Parathyroid adenoma (tissue), 2 donors: Measurements from ENCODE around the gene APOB.

Experiments used
- H2AFZ ChIP-seq: fragments of 300-600 bp; sonication (generic); one replicate; pipeline ENCODE4 v1.7.0; 2017; ENCODE audit warnings: antibody characterized with exemption, mild to moderate bottlenecking
- H3K27ac ChIP-seq: fragments of 300-600 bp; sonication (generic); one replicate; pipeline ENCODE4 v1.7.0; 2017
- H3K27me3 ChIP-seq: fragments of 300-600 bp; sonication (generic); one replicate; pipeline ENCODE4 v1.7.0; 2017; ENCODE audit warnings: low read length; ENCODE audit not compliant: control insufficient read depth, insufficient read depth
- H3K36me3 ChIP-seq: fragments of 300-600 bp; sonication (generic); one replicate; pipeline ENCODE4 v1.7.0; 2017; ENCODE audit warnings: low read length; ENCODE audit not compliant: control insufficient read depth, insufficient read depth
- H3K4me1 ChIP-seq: fragments of 300-600 bp; sonication (generic); one replicate; pipeline ENCODE4 v1.7.0; 2017; ENCODE audit warnings: control low read depth
- H3K4me2 ChIP-seq: fragments of 300-600 bp; sonication (generic); one replicate; pipeline ENCODE4 v1.7.0; 2017; ENCODE audit warnings: low read length
- H3K4me3 ChIP-seq: fragments of 300-600 bp; sonication (generic); one replicate; pipeline ENCODE4 v1.7.0; 2017; ENCODE audit warnings: low read depth, low read length
- H3K79me2 ChIP-seq: fragments of 300-600 bp; sonication (generic); one replicate; pipeline ENCODE4 v1.7.0; 2017; ENCODE audit warnings: control low read depth
- H3K9ac ChIP-seq: fragments of 300-600 bp; sonication (generic); one replicate; pipeline ENCODE4 v1.7.0; 2017; ENCODE audit warnings: mild to moderate bottlenecking
- H3K9me3 ChIP-seq: fragments of 300-600 bp; sonication (generic); one replicate; pipeline ENCODE4 v1.7.0; 2017; ENCODE audit warnings: low read length; ENCODE audit not compliant: control insufficient read depth
- CTCF ChIP-seq: fragments of 300-600 bp; sonication (generic); IDR thresholded peaks from one replicate; pipeline ENCODE4 v1.7.0; 2017; ENCODE audit warnings: antibody characterized with exemption, mild to moderate bottlenecking
- donor health status: primary hyperparathyroidism.

Gene APOB

GRCh38 chr2:20957788-20958525, 85.9 kb downstream of the APOB start:
- Histone ChIP-seq H3K27ac (no peak overlapping the region), H3K36me3 (no peaks in the 10 kb centered on the region), H3K4me3 (no peak overlapping the region), H3K27me3 (no peaks in the 10 kb centered on the region), H3K79me2 (no peaks in the 10 kb centered on the region), H3K4me2 (no peak overlapping the region), H2AFZ (no peak overlapping the region), H3K9me3 (no peaks in the 10 kb centered on the region), H3K9ac (no peak overlapping the region), H3K4me1 (no peaks in the 10 kb centered on the region)
- TF ChIP-seq CTCF, result no peak

- H3K4me1 ChIP-seq, result no peaks in the 10 kb centered on the region
- H3K27ac ChIP-seq, result no peak overlapping the region
- H3K27me3 ChIP-seq, result no peaks in the 10 kb centered on the region
- H3K4me3 ChIP-seq, result no peak overlapping the region
- H3K9me3 ChIP-seq, result no peaks in the 10 kb centered on the region
- H3K9ac ChIP-seq, result no peak overlapping the region
- H2AFZ ChIP-seq, result no peak overlapping the region
- H3K4me2 ChIP-seq, result no peak overlapping the region
- no peaks in the 10 kb centered on the region for H3K79me2 ChIP-seq
- no peak for TF ChIP-seq CTCF
- H3K36me3 ChIP-seq, result no peaks in the 10 kb centered on the region
Measured at GRCh38 chr2:20955277-20956026, 88.4 kb downstream of the APOB start.

GRCh38 chr2:20953146-20953824, 90.6 kb downstream of the APOB start:
- no peak for TF ChIP-seq CTCF
- H3K4me1 ChIP-seq, result no peaks in the 10 kb centered on the region
- H3K27ac ChIP-seq, result no peak overlapping the region
- H3K4me3 ChIP-seq, result no peak overlapping the region
- H3K36me3 ChIP-seq, result no peaks in the 10 kb centered on the region
- no peaks in the 10 kb centered on the region for H3K27me3 ChIP-seq
- no peak overlapping the region for H2AFZ ChIP-seq
- H3K79me2 ChIP-seq, result no peaks in the 10 kb centered on the region
- H3K9ac ChIP-seq, result no peak overlapping the region
- no peak overlapping the region for H3K4me2 ChIP-seq
- no peaks in the 10 kb centered on the region for H3K9me3 ChIP-seq
